Keratinocyte (primary cell): ENCODE results near the gene FGD4. TPM values are rescaled to one million over a fixed set of nuclear protein-coding genes. Genes with fewer than 3 reads are reported as not detected.
A peak's percentile ranks its signal among the peaks of the same experiment; 100 is the strongest.

ENCODE experiments used
- DNase-seq: peaks from one replicate; pipeline ENCODE4 v3.0.0-alpha.2; 2011; ENCODE audit warnings: low read depth, missing footprints, low spot score
- FAIRE-seq: peaks from 2 replicates; lab custom pipeline; 2011; peaks lifted over from hg19 to GRCh38; lab: Jason Lieb, UNC
- H2AFZ ChIP-seq: 2 replicates; pipeline ENCODE4 v1.6.0; 2012; ENCODE audit warnings: low read length, control low read depth, inconsistent platforms; ENCODE audit not compliant: control insufficient read depth
- H3K27ac ChIP-seq: 2 replicates; pipeline ENCODE4 v1.5.1; 2011; ENCODE audit warnings: low read length; ENCODE audit not compliant: control insufficient read depth, insufficient read depth
- H3K27me3 ChIP-seq: 3 replicates; pipeline ENCODE4 v1.6.0; 2011; ENCODE audit warnings: low read length; ENCODE audit not compliant: control insufficient read depth, insufficient read depth; ENCODE audit errors: extremely low read depth
- H3K36me3 ChIP-seq, 2 experiments: 2 replicates in 1 of 2; 3 replicates in 1 of 2; pipeline ENCODE4 v1.5.1; 2011; ENCODE audit warnings: low read length in 2 of 2, mild to moderate bottlenecking in 1 of 2; ENCODE audit not compliant: control insufficient read depth in 2 of 2, insufficient read depth in 2 of 2; ENCODE audit errors: extremely low read depth in 1 of 2
- H3K4me1 ChIP-seq: 3 replicates; pipeline ENCODE4 v1.5.1; 2011; ENCODE audit warnings: low read length; ENCODE audit not compliant: control insufficient read depth, insufficient read depth; ENCODE audit errors: extremely low read depth
- H3K4me2 ChIP-seq: 3 replicates; pipeline ENCODE4 v1.6.0; 2011; ENCODE audit warnings: low read depth, low read length; ENCODE audit not compliant: control insufficient read depth, insufficient read depth; ENCODE audit errors: extremely low read depth
- H3K4me3 ChIP-seq, 3 experiments: fragments of 200-600 bp in 1 of 3; sonication (generic) in 1 of 3; 2 replicates in 2 of 3; 3 replicates in 1 of 3; pipeline ENCODE4 v1.5.1; 2011 to 2016; ENCODE audit warnings: low read length in 3 of 3, mild to moderate bottlenecking in 3 of 3, control low read depth in 2 of 3, inconsistent platforms in 1 of 3, low read depth in 1 of 3, mixed read lengths in 1 of 3, mixed run types in 1 of 3, moderate library complexity in 1 of 3; ENCODE audit not compliant: control insufficient read depth in 2 of 3, insufficient read depth in 2 of 3; ENCODE audit errors: extremely low read depth in 1 of 3
- H3K79me2 ChIP-seq: 2 replicates; pipeline ENCODE4 v1.6.0; 2012; ENCODE audit warnings: low read length; ENCODE audit not compliant: control insufficient read depth, insufficient read depth
- H3K9ac ChIP-seq: 3 replicates; pipeline ENCODE4 v1.6.0; 2011; ENCODE audit warnings: low read length; ENCODE audit not compliant: control insufficient read depth, insufficient read depth; ENCODE audit errors: extremely low read depth
- H3K9me1 ChIP-seq: 3 replicates; pipeline ENCODE4 v1.6.0; 2011; ENCODE audit warnings: low read length; ENCODE audit not compliant: control insufficient read depth, insufficient read depth; ENCODE audit errors: extremely low read depth
- H3K9me3 ChIP-seq: 2 replicates; pipeline ENCODE4 v1.5.1; 2012; ENCODE audit warnings: low read depth, low read length; ENCODE audit not compliant: control insufficient read depth
- H4K20me1 ChIP-seq: 3 replicates; pipeline ENCODE4 v1.6.0; 2011; ENCODE audit warnings: low read length; ENCODE audit not compliant: control insufficient read depth, insufficient read depth; ENCODE audit errors: extremely low read depth
- EZH2 ChIP-seq: IDR thresholded peaks from one replicate; pipeline ENCODE4 v1.6.1; 2012; ENCODE audit warnings: inconsistent platforms, mild to moderate bottlenecking, low read length, moderate library complexity
- dilution Hi-C: fragments of 300-500 bp; cut with MboI; formaldehyde crosslinking; loops from one replicate; pipeline ENCODE4 v1.7.0; 2020; ENCODE audit warnings: low sequenced_read_pairs; ENCODE audit not compliant: extremely low pct_ligation_motif_present
- polyA plus RNA-seq, 5 experiments: library from polyadenylated mRNA; depleted of rRNA in 3 of 5; stranded (reverse) in 3 of 5; stranded (forward) in 1 of 5; unstranded in 1 of 5; fragments of >200 nt; gene quantifications; 1 replicate in 1 of 5; 2 replicates in 3 of 5; 3 replicates in 1 of 5; pipeline versions ENCODE4 v1.2.1 to v1.2.3, GENCODE V29; 2011 to 2012; ENCODE audit warnings: missing spikeins in 2 of 5, low read depth in 1 of 5, low replicate concordance in 1 of 5
- TF ChIP-seq, protein P1 (sequence below), 3 experiments: IDR thresholded peaks in 1 of 3; conservative IDR thresholded peaks in 1 of 3; optimal IDR thresholded peaks in 1 of 3; 2 replicates in 2 of 3; 3 replicates in 1 of 3; pipeline versions ENCODE3 to v1.5.1; 2011; ENCODE audit warnings: low read length in 3 of 3, mild to moderate bottlenecking in 3 of 3, moderate library complexity in 2 of 3, control low read depth in 1 of 3, inconsistent platforms in 1 of 3; ENCODE audit not compliant: insufficient read depth in 2 of 3; ENCODE audit errors: extremely low read depth in 1 of 3

Gene FGD4
- polyA plus RNA-seq, 1 donor (not counting 4 experiments of a cell fraction or from before 2014, with no cell fraction given), result 10.5 TPM

- DNase-seq (no peak), FAIRE-seq (no peak)
- H2AFZ ChIP-seq, result no peak overlapping the region
Observed at GRCh38 chr12:32382226-32382625, 17.1 kb upstream of the FGD4 start.

GRCh38 chr12:32390572-32391219 is 8.7 kb upstream of the FGD4 start:
- peak overlapping the region; percentile 39 for H3K4me2 ChIP-seq
- DNase-seq, result no peak
- TF ChIP-seq, protein P1, sequence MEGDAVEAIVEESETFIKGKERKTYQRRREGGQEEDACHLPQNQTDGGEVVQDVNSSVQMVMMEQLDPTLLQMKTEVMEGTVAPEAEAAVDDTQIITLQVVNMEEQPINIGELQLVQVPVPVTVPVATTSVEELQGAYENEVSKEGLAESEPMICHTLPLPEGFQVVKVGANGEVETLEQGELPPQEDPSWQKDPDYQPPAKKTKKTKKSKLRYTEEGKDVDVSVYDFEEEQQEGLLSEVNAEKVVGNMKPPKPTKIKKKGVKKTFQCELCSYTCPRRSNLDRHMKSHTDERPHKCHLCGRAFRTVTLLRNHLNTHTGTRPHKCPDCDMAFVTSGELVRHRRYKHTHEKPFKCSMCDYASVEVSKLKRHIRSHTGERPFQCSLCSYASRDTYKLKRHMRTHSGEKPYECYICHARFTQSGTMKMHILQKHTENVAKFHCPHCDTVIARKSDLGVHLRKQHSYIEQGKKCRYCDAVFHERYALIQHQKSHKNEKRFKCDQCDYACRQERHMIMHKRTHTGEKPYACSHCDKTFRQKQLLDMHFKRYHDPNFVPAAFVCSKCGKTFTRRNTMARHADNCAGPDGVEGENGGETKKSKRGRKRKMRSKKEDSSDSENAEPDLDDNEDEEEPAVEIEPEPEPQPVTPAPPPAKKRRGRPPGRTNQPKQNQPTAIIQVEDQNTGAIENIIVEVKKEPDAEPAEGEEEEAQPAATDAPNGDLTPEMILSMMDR (optimal IDR thresholded peaks at IDR 0.05 in 1 of 3, IDR thresholded peaks at IDR 0.05 in 1 of 3, conservative IDR thresholded peaks at IDR 0.05 in 1 of 3; ENCODE audit: extremely low read depth in 1 of 3, insufficient read depth in 2 of 3, low read length in 3 of 3), result no peak
- TF ChIP-seq EZH2, result no peak
- FAIRE-seq, result peak; percentile 26
- H3K9me3 ChIP-seq, result no peaks in the 10 kb centered on the region
- dilution Hi-C loops, result no loop called here
- no peaks in the 10 kb centered on the region for H4K20me1 ChIP-seq
- H3K79me2 ChIP-seq, result no peaks in the 10 kb centered on the region
- no peaks in the 10 kb centered on the region for H3K36me3 ChIP-seq
- no peaks in the 10 kb centered on the region for H3K4me1 ChIP-seq
- peak overlapping the region; percentile 80 for H2AFZ ChIP-seq
- H3K4me3 ChIP-seq, result peak overlapping the region; percentile 20 to 47 (median 29)
- H3K27me3 ChIP-seq, result no peaks in the 10 kb centered on the region
- peak overlapping the region; percentile 63 for H3K9ac ChIP-seq
- H3K27ac ChIP-seq, result no peak overlapping the region
- no peaks in the 10 kb centered on the region for H3K9me1 ChIP-seq

More at GRCh38 chr12:32382226-32382625, 17.1 kb upstream of the FGD4 start:
- Histone ChIP-seq H3K36me3 (no peaks in the 10 kb centered on the region), H4K20me1 (no peaks in the 10 kb centered on the region), H3K9ac (no peak overlapping the region), H3K9me3 (no peaks in the 10 kb centered on the region), H3K27me3 (no peaks in the 10 kb centered on the region), H3K4me2 (no peak overlapping the region), H3K27ac (no peak overlapping the region), H3K4me3 (no peak overlapping the region), H3K4me1 (no peaks in the 10 kb centered on the region), H3K9me1 (no peaks in the 10 kb centered on the region), H3K79me2 (no peaks in the 10 kb centered on the region)
- dilution Hi-C loops, result no loop called here
- TF ChIP-seq EZH2, result no peak
- TF ChIP-seq, protein P1 (optimal IDR thresholded peaks at IDR 0.05 in 1 of 3, IDR thresholded peaks at IDR 0.05 in 1 of 3, conservative IDR thresholded peaks at IDR 0.05 in 1 of 3; ENCODE audit: extremely low read depth in 1 of 3, insufficient read depth in 2 of 3, low read length in 3 of 3), result no peak
